Gastroesophageal sphincter (tissue), 3 donors: ENCODE results near the gene ARHGAP23.

Experiments used
- EP300 ChIP-seq: sonication (generic); formaldehyde crosslinking; IDR thresholded peaks from one replicate; pipeline ENCODE4 v1.6.1; 2017; ENCODE audit warnings: antibody characterized with exemption, mild to moderate bottlenecking
- POLR2A ChIP-seq, 2 donors: fragments of 450-650 bp; IDR thresholded peaks; one replicate each; pipeline ENCODE4 v1.6.1; 2017; ENCODE audit warnings: antibody characterized with exemption in 2 of 2, mild to moderate bottlenecking in 2 of 2, moderate library complexity in 1 of 2
- POLR2AphosphoS5 ChIP-seq: sonication (generic); formaldehyde crosslinking; IDR thresholded peaks from one replicate; pipeline ENCODE4 v1.6.1; 2017; ENCODE audit warnings: antibody characterized with exemption
- TF ChIP-seq, protein P1 (sequence below), 4 experiments: fragments of 200-600 bp in 2 of 4; fragments of 450-650 bp in 2 of 4; sonication (generic) in 1 of 4; IDR thresholded peaks; one replicate each; pipeline ENCODE4 v1.5.1; 2017 to 2019; ENCODE audit warnings: antibody characterized with exemption in 4 of 4, mild to moderate bottlenecking in 2 of 4, moderate library complexity in 2 of 4

DNA sequence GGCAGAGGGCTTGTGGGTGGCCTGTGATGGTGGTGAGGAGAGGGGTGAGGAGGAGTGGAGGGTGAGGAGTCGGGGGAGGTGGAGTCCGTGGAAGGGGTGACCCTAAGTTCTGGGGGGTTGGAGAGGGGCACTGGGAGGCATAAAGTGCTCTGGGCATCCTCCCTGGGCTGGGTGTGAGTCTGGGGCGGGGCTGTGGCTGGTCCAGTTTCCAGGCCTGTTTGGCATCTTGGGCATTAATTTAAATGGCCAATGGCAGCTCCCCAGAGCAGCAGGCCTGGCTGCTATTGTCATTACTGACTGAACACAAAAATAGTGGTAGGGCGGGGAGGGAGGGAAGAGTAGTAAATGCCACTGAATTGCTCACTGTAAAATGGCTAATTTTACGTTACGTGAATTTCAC, 7.7 kb upstream of the ARHGAP23 start:
- TF ChIP-seq, protein P1, sequence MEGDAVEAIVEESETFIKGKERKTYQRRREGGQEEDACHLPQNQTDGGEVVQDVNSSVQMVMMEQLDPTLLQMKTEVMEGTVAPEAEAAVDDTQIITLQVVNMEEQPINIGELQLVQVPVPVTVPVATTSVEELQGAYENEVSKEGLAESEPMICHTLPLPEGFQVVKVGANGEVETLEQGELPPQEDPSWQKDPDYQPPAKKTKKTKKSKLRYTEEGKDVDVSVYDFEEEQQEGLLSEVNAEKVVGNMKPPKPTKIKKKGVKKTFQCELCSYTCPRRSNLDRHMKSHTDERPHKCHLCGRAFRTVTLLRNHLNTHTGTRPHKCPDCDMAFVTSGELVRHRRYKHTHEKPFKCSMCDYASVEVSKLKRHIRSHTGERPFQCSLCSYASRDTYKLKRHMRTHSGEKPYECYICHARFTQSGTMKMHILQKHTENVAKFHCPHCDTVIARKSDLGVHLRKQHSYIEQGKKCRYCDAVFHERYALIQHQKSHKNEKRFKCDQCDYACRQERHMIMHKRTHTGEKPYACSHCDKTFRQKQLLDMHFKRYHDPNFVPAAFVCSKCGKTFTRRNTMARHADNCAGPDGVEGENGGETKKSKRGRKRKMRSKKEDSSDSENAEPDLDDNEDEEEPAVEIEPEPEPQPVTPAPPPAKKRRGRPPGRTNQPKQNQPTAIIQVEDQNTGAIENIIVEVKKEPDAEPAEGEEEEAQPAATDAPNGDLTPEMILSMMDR (IDR thresholded peaks at IDR 0.05), result no peak
- TF ChIP-seq POLR2A (IDR thresholded peaks at IDR 0.05) (no peak), POLR2AphosphoS5 (no peak), EP300 (no peak)
